ENCODE data around the gene UGT1A6. TPM values are rescaled to one million over a fixed set of nuclear protein-coding genes. Genes with fewer than 3 reads are reported as not detected.
A peak's percentile ranks its signal among the peaks of the same experiment; 100 is the strongest.

The UGT1A6 gene
- total and polyA plus RNA-seq, 2 of the 13 experiments (the other 11 are each of a cell fraction or from before 2014, with no cell fraction given), result 0.25 TPM; not detected in 1

DNA sequence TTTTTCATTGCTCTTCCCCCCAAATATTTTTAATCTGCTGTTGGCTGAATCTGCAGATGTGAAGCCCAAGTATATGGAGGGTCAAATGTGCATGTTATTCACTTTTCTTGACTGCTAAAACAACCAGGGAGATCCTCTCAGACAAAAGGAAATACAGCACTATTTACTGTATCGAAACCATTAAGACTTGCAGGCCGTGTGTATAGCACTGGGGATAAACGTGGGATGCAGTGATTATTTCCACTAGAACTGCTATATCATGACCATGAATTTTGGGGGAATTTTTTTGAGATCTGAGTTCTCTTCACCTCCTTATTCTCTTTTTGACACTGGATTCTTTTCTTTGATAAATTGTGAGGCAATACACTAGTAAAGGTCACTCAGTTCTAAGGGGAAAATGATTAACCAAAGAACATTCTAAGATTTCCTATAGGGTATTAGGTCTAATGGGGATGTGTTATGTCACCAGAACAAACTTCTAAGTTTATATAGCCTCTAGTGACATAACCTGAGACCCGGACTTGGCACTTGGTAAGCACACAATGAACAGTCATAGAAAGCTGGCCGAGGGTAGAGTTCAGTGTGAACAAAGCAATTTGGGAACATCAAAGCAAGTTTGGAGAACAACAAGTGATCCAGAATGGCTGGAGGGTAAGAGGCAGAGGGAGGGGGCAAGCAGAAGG lies 52.5 kb downstream of the UGT1A6 start (continued):
- peak; percentile 98 for TF ChIP-seq PITX1 (CRISPR knock-in tag; IDR thresholded peaks at IDR 0.05)
- 0 out of 2 replicates have a peak, but pooled peaks have one; percentile 33 for TF ChIP-seq ZKSCAN5 (CRISPR knock-in tag; IDR thresholded peaks at IDR 0.05)
- TF ChIP-seq XRCC5 (optimal IDR thresholded peaks at IDR 0.05; ENCODE audit: low read length), result peak; percentile 15
- peak; percentile 96 for TF ChIP-seq HDAC1 (CRISPR knock-in tag; IDR thresholded peaks at IDR 0.05)
- TF ChIP-seq JUNB (CRISPR knock-in tag; IDR thresholded peaks at IDR 0.05; ENCODE audit: borderline replicate concordance), result peak; percentile 76
- TF ChIP-seq ZNF781 (CRISPR knock-in tag; IDR thresholded peaks at IDR 0.05; ENCODE audit: borderline replicate concordance, not compliant biosample characterization), result peak; percentile 66
- no peak for TF ChIP-seq ZNF747 (CRISPR knock-in tag; IDR thresholded peaks at IDR 0.05; ENCODE audit: borderline replicate concordance)
- peak; percentile 84 for TF ChIP-seq ZNF331 (CRISPR knock-in tag; IDR thresholded peaks at IDR 0.05)
- TF ChIP-seq EEA1 (CRISPR knock-in tag; IDR thresholded peaks at IDR 0.05; ENCODE audit: borderline replicate concordance), result no peak
- peak; percentile 58; the same call in 1 of the 2 replicates for TF ChIP-seq ARID4A (CRISPR knock-in tag; IDR thresholded peaks at IDR 0.05; ENCODE audit: borderline replicate concordance)
- no peak for TF ChIP-seq NONO (IDR thresholded peaks at IDR 0.05)
- TF ChIP-seq NONO (CRISPR knock-in tag; conservative IDR thresholded peaks at IDR 0.05), result peak; percentile 91
- peak; percentile 82 for TF ChIP-seq NR2C2 (CRISPR knock-in tag; IDR thresholded peaks at IDR 0.05; ENCODE audit: borderline replicate concordance)
- TF ChIP-seq ZBTB8A (CRISPR knock-in tag; IDR thresholded peaks at IDR 0.05; ENCODE audit: borderline replicate concordance, low read depth), result no peak
- TF ChIP-seq, protein P1, sequence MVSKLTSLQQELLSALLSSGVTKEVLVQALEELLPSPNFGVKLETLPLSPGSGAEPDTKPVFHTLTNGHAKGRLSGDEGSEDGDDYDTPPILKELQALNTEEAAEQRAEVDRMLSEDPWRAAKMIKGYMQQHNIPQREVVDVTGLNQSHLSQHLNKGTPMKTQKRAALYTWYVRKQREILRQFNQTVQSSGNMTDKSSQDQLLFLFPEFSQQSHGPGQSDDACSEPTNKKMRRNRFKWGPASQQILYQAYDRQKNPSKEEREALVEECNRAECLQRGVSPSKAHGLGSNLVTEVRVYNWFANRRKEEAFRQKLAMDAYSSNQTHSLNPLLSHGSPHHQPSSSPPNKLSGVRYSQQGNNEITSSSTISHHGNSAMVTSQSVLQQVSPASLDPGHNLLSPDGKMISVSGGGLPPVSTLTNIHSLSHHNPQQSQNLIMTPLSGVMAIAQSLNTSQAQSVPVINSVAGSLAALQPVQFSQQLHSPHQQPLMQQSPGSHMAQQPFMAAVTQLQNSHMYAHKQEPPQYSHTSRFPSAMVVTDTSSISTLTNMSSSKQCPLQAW (CRISPR knock-in tag; IDR thresholded peaks at IDR 0.05), result peak; percentile 100
- TF ChIP-seq, protein P2, sequence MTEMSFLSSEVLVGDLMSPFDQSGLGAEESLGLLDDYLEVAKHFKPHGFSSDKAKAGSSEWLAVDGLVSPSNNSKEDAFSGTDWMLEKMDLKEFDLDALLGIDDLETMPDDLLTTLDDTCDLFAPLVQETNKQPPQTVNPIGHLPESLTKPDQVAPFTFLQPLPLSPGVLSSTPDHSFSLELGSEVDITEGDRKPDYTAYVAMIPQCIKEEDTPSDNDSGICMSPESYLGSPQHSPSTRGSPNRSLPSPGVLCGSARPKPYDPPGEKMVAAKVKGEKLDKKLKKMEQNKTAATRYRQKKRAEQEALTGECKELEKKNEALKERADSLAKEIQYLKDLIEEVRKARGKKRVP (CRISPR knock-in tag; IDR thresholded peaks at IDR 0.05), result peak in 1 of 2 experiments; percentile 87; a peak in 2 of 4 replicates
- peak; percentile 40; the same call in 1 of the 2 replicates for TF ChIP-seq ZNF350 (CRISPR knock-in tag; IDR thresholded peaks at IDR 0.05; ENCODE audit: borderline replicate concordance, low read depth)
- TF ChIP-seq, protein P3, sequence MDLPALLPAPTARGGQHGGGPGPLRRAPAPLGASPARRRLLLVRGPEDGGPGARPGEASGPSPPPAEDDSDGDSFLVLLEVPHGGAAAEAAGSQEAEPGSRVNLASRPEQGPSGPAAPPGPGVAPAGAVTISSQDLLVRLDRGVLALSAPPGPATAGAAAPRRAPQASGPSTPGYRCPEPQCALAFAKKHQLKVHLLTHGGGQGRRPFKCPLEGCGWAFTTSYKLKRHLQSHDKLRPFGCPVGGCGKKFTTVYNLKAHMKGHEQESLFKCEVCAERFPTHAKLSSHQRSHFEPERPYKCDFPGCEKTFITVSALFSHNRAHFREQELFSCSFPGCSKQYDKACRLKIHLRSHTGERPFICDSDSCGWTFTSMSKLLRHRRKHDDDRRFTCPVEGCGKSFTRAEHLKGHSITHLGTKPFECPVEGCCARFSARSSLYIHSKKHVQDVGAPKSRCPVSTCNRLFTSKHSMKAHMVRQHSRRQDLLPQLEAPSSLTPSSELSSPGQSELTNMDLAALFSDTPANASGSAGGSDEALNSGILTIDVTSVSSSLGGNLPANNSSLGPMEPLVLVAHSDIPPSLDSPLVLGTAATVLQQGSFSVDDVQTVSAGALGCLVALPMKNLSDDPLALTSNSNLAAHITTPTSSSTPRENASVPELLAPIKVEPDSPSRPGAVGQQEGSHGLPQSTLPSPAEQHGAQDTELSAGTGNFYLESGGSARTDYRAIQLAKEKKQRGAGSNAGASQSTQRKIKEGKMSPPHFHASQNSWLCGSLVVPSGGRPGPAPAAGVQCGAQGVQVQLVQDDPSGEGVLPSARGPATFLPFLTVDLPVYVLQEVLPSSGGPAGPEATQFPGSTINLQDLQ (CRISPR knock-in tag; IDR thresholded peaks at IDR 0.05), result no peak

All from HepG2 (cell line).